ENCODE results near the gene TANK. TPM values are rescaled to one million over a fixed set of nuclear protein-coding genes. Genes with fewer than 3 reads are reported as not detected.

Gene TANK
- total and polyA plus RNA-seq, 2 of the 8 experiments (the other 6 are each of a cell fraction or from before 2014, with no cell fraction given), result 7.0 to 26.1 TPM

- TF ChIP-seq CHD7 (IDR thresholded peaks at IDR 0.05; ENCODE audit: insufficient replicate concordance, low read length) (no peak), RXRA (IDR thresholded peaks at IDR 0.05; ENCODE audit: insufficient read depth, low read depth, low read length) (no peak), POU5F1 (IDR thresholded peaks at IDR 0.05; ENCODE audit: low read depth, low read length) (no peak), GABPA (IDR thresholded peaks at IDR 0.05; ENCODE audit: borderline replicate concordance, insufficient read depth, low read length) (no peak), ATF2 (IDR thresholded peaks at IDR 0.05; ENCODE audit: low read length) (no peak)
These were observed 12.8 kb downstream of the TANK start (continued) for GRCh38 chr2:161172901-161173540.

Data from H1 (cell line).